ENCODE data around the gene PHKB. TPM values are rescaled to one million over a fixed set of nuclear protein-coding genes. Genes with fewer than 3 reads are reported as not detected.

The PHKB gene
- total and polyA plus RNA-seq, 2 donors (not counting 3 experiments of a cell fraction or from before 2014, with no cell fraction given): 30.1 to 61.0 TPM

DNA sequence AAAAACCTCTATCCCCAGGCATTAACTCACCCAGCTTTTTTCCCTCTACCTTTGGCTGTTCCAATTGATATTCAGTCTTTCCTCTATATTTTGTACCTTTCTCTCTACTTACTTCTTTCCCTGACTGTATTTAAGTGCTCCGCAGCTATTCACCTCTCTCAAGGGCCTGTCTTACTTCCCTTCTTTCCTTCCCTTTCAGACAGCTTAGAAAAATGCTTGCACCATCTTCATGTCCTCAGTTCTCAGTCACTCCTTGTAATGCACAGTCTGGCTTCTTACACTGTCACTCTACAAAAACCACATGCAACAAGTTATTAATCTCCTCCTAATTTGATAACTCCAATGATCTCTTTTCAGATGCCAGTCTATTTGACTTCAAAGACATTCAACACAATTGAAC lies 163.4 kb downstream of the PHKB start:
- no peaks in the 10 kb centered on the region for H3K27me3 ChIP-seq (ENCODE audit: control insufficient read depth in 2 of 2, insufficient read depth in 2 of 2, low read length in 2 of 2)
- intact Hi-C loops (cut with micrococcal nuclease) (no loop called here), dilution Hi-C loops (cut with MboI; ENCODE audit: extremely low pct_ligation_motif_present, low sequenced_read_pairs) (no loop called here)
- H4K20me1 ChIP-seq (replicated peaks; ENCODE audit: control insufficient read depth, extremely low read depth, insufficient read depth, low read length): no peaks in the 10 kb centered on the region
- no peak overlapping the region for H3K4me2 ChIP-seq (ENCODE audit: insufficient read depth, low read length)
- H3K79me2 ChIP-seq (ENCODE audit: control insufficient read depth, insufficient read depth, low read length): no peaks in the 10 kb centered on the region
- no peak overlapping the region for H2AFZ ChIP-seq (ENCODE audit: low read depth, low read length)
- H3K9me3 ChIP-seq (replicated peaks; ENCODE audit: control insufficient read depth, insufficient read depth, low read length): no peaks in the 10 kb centered on the region
- ChIA-PET CTCF (no interaction called here), POLR2A (no interaction called here)
- DNase-seq (ENCODE audit: low read depth, low spot score) (no peak), FAIRE-seq (no peak)
- no peaks in the 10 kb centered on the region for H3K9me1 ChIP-seq (replicated peaks; ENCODE audit: control insufficient read depth, extremely low read depth, insufficient read depth, low read length)
- TF ChIP-seq MYC (IDR thresholded peaks at IDR 0.05; ENCODE audit: low read depth, low read length) (no peak), JUN (IDR thresholded peaks at IDR 0.05; ENCODE audit: borderline replicate concordance, insufficient read depth, insufficient read length, low read depth) (no peak), POLR2A (IDR thresholded peaks at IDR 0.05; ENCODE audit: low read depth, low read length) (no peak), EZH2 (IDR thresholded peaks at IDR 0.05; ENCODE audit: borderline replicate concordance, low read depth, low read length, severe bottlenecking) (no peak), CTCF (IDR thresholded peaks at IDR 0.05; ENCODE audit: extremely low read depth in 1 of 2, insufficient read depth in 1 of 2, low read depth in 1 of 2, low read length in 2 of 2) (no peak)
- no peaks in the 10 kb centered on the region for H3K36me3 ChIP-seq (ENCODE audit: control insufficient read depth in 2 of 2, extremely low read depth in 1 of 2, insufficient read depth in 2 of 2, low read length in 2 of 2)
- H3K4me3 ChIP-seq (replicated peaks in 1 of 3; ENCODE audit: insufficient read depth in 1 of 3, low read depth in 1 of 3, low read length in 3 of 3): no peak overlapping the region
- H3K4me1 ChIP-seq (ENCODE audit: control insufficient read depth, extremely low read depth, insufficient read depth, low read length): no peaks in the 10 kb centered on the region
- H3K27ac ChIP-seq (ENCODE audit: insufficient read depth, low read depth, low read length): no peak overlapping the region
- BruUV-seq (replicated peaks): no TSS peak
- no peak overlapping the region for H3K9ac ChIP-seq (replicated peaks; ENCODE audit: extremely low read depth, insufficient read depth, low read length)

DNA sequence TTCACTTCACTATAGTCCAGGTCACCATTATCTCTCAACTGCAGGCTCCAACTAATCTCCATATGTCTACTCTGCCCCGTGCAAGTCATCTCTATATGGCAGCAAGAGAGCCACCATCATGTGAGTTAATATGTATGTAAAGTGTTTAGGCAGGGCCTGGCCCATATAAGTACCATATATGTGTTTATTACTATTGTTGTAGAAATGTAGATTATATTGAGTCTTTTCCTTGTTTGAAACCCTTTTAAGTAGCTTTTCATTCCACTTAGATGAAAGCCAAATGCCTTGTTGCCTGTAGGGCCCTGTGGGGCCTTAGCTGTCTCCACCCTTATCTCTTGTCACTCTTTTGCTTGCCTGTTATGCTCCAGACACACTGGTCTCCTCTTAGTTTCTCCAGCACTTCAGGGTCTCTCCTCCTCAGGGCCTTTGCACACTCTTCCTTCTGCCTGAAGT lies 164.0 kb downstream of the PHKB start:
- ChIA-PET CTCF (no interaction called here), POLR2A (no interaction called here)
- intact Hi-C loops (cut with micrococcal nuclease): no loop called here
- DNase-seq (ENCODE audit: low read depth, low spot score) (no peak), FAIRE-seq (no peak)
- H4K20me1 ChIP-seq (replicated peaks; ENCODE audit: control insufficient read depth, extremely low read depth, insufficient read depth, low read length): no peaks in the 10 kb centered on the region
- no peaks in the 10 kb centered on the region for H3K9me3 ChIP-seq (replicated peaks; ENCODE audit: control insufficient read depth, insufficient read depth, low read length)
- H3K4me2 ChIP-seq (ENCODE audit: insufficient read depth, low read length): no peak overlapping the region
- no peaks in the 10 kb centered on the region for H3K36me3 ChIP-seq (ENCODE audit: control insufficient read depth in 2 of 2, extremely low read depth in 1 of 2, insufficient read depth in 2 of 2, low read length in 2 of 2)
- H3K4me3 ChIP-seq (replicated peaks in 1 of 3; ENCODE audit: insufficient read depth in 1 of 3, low read depth in 1 of 3, low read length in 3 of 3): no peak overlapping the region
- no peaks in the 10 kb centered on the region for H3K4me1 ChIP-seq (ENCODE audit: control insufficient read depth, extremely low read depth, insufficient read depth, low read length)
- BruUV-seq (replicated peaks): no TSS peak
- H3K79me2 ChIP-seq (ENCODE audit: control insufficient read depth, insufficient read depth, low read length): no peaks in the 10 kb centered on the region
- no peak overlapping the region for H3K9ac ChIP-seq (replicated peaks; ENCODE audit: extremely low read depth, insufficient read depth, low read length)
- TF ChIP-seq GATA2 (IDR thresholded peaks at IDR 0.05; ENCODE audit: insufficient read depth, insufficient read length, low read depth, low read length): no peak
- no peak for TF ChIP-seq CTCF (IDR thresholded peaks at IDR 0.05; ENCODE audit: extremely low read depth in 1 of 2, insufficient read depth in 1 of 2, low read depth in 1 of 2, low read length in 2 of 2)
- TF ChIP-seq MAX (IDR thresholded peaks at IDR 0.05; ENCODE audit: insufficient read depth, insufficient read length): no peak
- no peak for TF ChIP-seq MYC (IDR thresholded peaks at IDR 0.05; ENCODE audit: low read depth, low read length)
- no peaks in the 10 kb centered on the region for H3K27me3 ChIP-seq (ENCODE audit: control insufficient read depth in 2 of 2, insufficient read depth in 2 of 2, low read length in 2 of 2)
- no peak overlapping the region for H3K27ac ChIP-seq (ENCODE audit: insufficient read depth, low read depth, low read length)
- H3K9me1 ChIP-seq (replicated peaks; ENCODE audit: control insufficient read depth, extremely low read depth, insufficient read depth, low read length): no peaks in the 10 kb centered on the region
- dilution Hi-C loops (cut with MboI; ENCODE audit: extremely low pct_ligation_motif_present, low sequenced_read_pairs): no loop called here
- no peak overlapping the region for H2AFZ ChIP-seq (ENCODE audit: low read depth, low read length)

Data from endothelial cell of umbilical vein (primary cell).